Tibial nerve (tissue), 4 donors: ENCODE measurements around the gene TM4SF4. TPM values are rescaled to one million over a fixed set of nuclear protein-coding genes. Genes with fewer than 3 reads are reported as not detected.

Experiments
- DNase-seq, 2 donors: peaks; one replicate each; pipeline ENCODE4 v3.0.0-alpha.2; 2019; ENCODE audit warnings: low spot score in 2 of 2
- H3K27ac ChIP-seq, 4 donors: fragments of 200-600 bp; sonication (generic) in 3 of 4; one replicate each; pipeline ENCODE4 v1.5.1; 2017 to 2019; ENCODE audit warnings: mild to moderate bottlenecking in 1 of 4
- H3K27me3 ChIP-seq, 2 donors: fragments of 200-600 bp; sonication (generic) in 1 of 2; one replicate each; pipeline versions ENCODE4 v1.5.1 to v1.6.0; 2017 to 2019
- H3K36me3 ChIP-seq, 3 donors: fragments of 200-600 bp; sonication (generic); one replicate each; pipeline ENCODE4 v1.5.1; 2018 to 2019
- H3K4me1 ChIP-seq, 4 donors: fragments of 200-600 bp; sonication (generic) in 3 of 4; one replicate each; pipeline ENCODE4 v1.5.1; 2017 to 2019
- H3K4me3 ChIP-seq, 4 donors: fragments of 200-600 bp; sonication (generic) in 3 of 4; one replicate each; pipeline ENCODE4 v1.5.1; 2017 to 2019; ENCODE audit warnings: mild to moderate bottlenecking in 1 of 4, moderate library complexity in 1 of 4
- H3K9me3 ChIP-seq, 4 donors: fragments of 200-600 bp; sonication (generic) in 3 of 4; one replicate each; pipeline ENCODE4 v1.5.1; 2017 to 2019
- EP300 ChIP-seq, 2 donors: sonication (generic); formaldehyde crosslinking; IDR thresholded peaks; one replicate each; pipeline ENCODE4 v1.6.1; 2017; ENCODE audit warnings: antibody characterized with exemption in 2 of 2, mild to moderate bottlenecking in 1 of 2
- POLR2A ChIP-seq, 2 donors: fragments of 450-650 bp; IDR thresholded peaks; one replicate each; pipeline ENCODE4 v1.6.1; 2017; ENCODE audit warnings: antibody characterized with exemption in 2 of 2, mild to moderate bottlenecking in 2 of 2, moderate library complexity in 2 of 2
- WGBS, 2 donors: methylation state at CpG; one replicate each; pipeline ENCODE4 v1.1.5; 2018; 5-methylcytosine and 5-hydroxymethylcytosine counted together
- total RNA-seq, 4 donors: library from RNA; depleted of rRNA; stranded (reverse); fragments of >200 nt; gene quantifications; one replicate each; pipeline ENCODE4 v1.1.0, GENCODE V29; 2016
- TF ChIP-seq, protein P1 (sequence below), 5 experiments: fragments of 200-600 bp in 3 of 5; fragments of 450-650 bp in 2 of 5; sonication (generic) in 3 of 5; IDR thresholded peaks; one replicate each; pipeline ENCODE4 v1.5.1; 2016 to 2019; ENCODE audit warnings: antibody characterized with exemption in 5 of 5, mild to moderate bottlenecking in 3 of 5, moderate library complexity in 2 of 5

TM4SF4 gene
- total RNA-seq, 4 donors from 2014 or later = not detected

DNA sequence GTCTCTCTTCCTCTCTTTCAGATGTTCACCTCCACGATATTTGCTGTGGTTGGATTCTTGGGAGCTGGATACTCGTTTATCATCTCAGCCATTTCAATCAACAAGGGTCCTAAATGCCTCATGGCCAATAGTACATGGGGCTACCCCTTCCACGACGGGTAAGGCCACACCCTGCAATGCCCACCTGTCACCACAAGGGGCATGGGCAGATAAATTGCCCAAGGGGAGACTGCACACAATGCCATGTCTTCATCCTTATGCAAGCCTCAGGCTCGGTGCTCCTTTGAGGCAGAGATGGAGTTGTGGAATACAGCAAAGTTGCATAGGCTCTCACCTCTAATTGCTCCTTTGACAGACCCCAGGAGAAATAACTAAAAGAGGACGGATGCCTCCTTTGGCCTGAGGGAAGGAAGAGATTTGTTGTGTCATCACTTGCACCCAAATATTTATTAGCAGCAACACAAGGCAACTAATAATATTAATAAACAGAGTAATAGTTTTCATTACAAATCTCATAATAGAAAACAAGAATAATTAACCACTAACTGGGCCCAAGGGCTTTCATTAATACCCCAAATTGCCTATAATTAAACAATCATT, 13.2 kb downstream of the TM4SF4 start:
- no peaks in the 10 kb centered on the region for H3K4me1 ChIP-seq
- TF ChIP-seq EP300 (IDR thresholded peaks at IDR 0.05) (no peak), POLR2A (IDR thresholded peaks at IDR 0.05) (no peak)
- TF ChIP-seq, protein P1, sequence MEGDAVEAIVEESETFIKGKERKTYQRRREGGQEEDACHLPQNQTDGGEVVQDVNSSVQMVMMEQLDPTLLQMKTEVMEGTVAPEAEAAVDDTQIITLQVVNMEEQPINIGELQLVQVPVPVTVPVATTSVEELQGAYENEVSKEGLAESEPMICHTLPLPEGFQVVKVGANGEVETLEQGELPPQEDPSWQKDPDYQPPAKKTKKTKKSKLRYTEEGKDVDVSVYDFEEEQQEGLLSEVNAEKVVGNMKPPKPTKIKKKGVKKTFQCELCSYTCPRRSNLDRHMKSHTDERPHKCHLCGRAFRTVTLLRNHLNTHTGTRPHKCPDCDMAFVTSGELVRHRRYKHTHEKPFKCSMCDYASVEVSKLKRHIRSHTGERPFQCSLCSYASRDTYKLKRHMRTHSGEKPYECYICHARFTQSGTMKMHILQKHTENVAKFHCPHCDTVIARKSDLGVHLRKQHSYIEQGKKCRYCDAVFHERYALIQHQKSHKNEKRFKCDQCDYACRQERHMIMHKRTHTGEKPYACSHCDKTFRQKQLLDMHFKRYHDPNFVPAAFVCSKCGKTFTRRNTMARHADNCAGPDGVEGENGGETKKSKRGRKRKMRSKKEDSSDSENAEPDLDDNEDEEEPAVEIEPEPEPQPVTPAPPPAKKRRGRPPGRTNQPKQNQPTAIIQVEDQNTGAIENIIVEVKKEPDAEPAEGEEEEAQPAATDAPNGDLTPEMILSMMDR (IDR thresholded peaks at IDR 0.05) = no peak
- 68% methylated on average over 6 of the region's 6 CpGs for WGBS, 2 donors

GRCh38 chr3:149489060-149489690, 14.7 kb downstream of the TM4SF4 start:
- H3K4me1 ChIP-seq = no peaks in the 10 kb centered on the region
- H3K9me3 ChIP-seq = peaks cover 0 to 6% (median 0%) of the 10 kb centered on the region in 4 donors
- DNase-seq = no peak
- 34 to 42% methylated on average over 6 of the region's 6 CpGs for WGBS, 2 donors
- H3K4me3 ChIP-seq = no peak overlapping the region
- TF ChIP-seq, protein P1 (IDR thresholded peaks at IDR 0.05) = peak in 4 of 5 experiments; percentile 11 to 33 (median 21)
- TF ChIP-seq EP300 (IDR thresholded peaks at IDR 0.05) = no peak
- H3K27me3 ChIP-seq = no peaks in the 10 kb centered on the region
- H3K27ac ChIP-seq = no peak overlapping the region
- no peaks in the 10 kb centered on the region for H3K36me3 ChIP-seq

More for the DNA sequence above, 13.2 kb downstream of the TM4SF4 start:
- H3K9me3 ChIP-seq = peaks cover 0 to 6% (median 0%) of the 10 kb centered on the region in 4 donors
- H3K27me3 ChIP-seq = no peaks in the 10 kb centered on the region
- no peaks in the 10 kb centered on the region for H3K36me3 ChIP-seq
- H3K27ac ChIP-seq = no peak overlapping the region
- no peak overlapping the region for H3K4me3 ChIP-seq
- no peak for DNase-seq

GRCh38 chr3:149490260-149490971, 15.9 kb downstream of the TM4SF4 start:
- no peak for DNase-seq
- Histone ChIP-seq H3K36me3 (no peaks in the 10 kb centered on the region), H3K27me3 (no peaks in the 10 kb centered on the region), H3K4me1 (no peaks in the 10 kb centered on the region), H3K4me3 (no peak overlapping the region), H3K9me3 (peaks cover 0 to 6% (median 0%) of the 10 kb centered on the region in 4 donors), H3K27ac (no peak overlapping the region)
- TF ChIP-seq POLR2A (IDR thresholded peaks at IDR 0.05) (no peak), EP300 (IDR thresholded peaks at IDR 0.05) (no peak)
- TF ChIP-seq, protein P1 (IDR thresholded peaks at IDR 0.05) = no peak

- Histone ChIP-seq H3K9me3 (peaks cover 0 to 6% (median 0%) of the 10 kb centered on the region in 4 donors), H3K36me3 (no peaks in the 10 kb centered on the region), H3K4me1 (no peaks in the 10 kb centered on the region), H3K4me3 (no peak overlapping the region), H3K27ac (no peak overlapping the region), H3K27me3 (no peaks in the 10 kb centered on the region)
- TF ChIP-seq, protein P1 (IDR thresholded peaks at IDR 0.05) = no peak
- no peak for TF ChIP-seq EP300 (IDR thresholded peaks at IDR 0.05)
- no peak for TF ChIP-seq POLR2A (IDR thresholded peaks at IDR 0.05)
- no peak for DNase-seq
- WGBS, 2 donors = 87 to 90% methylated on average over 8 of the region's 8 CpGs
Measured at GRCh38 chr3:149493315-149494021, 19.0 kb downstream of the TM4SF4 start.
